OCI-LY3 (cell line): ENCODE data around the gene IQGAP2.

Experiments used
- CTCF ChIP-seq: fragments of 200-600, 300-600 bp; sonication (generic); IDR thresholded peaks from 2 replicates; pipeline ENCODE4 v1.5.1; 2014; ENCODE audit warnings: antibody characterized with exemption, low read length, low read depth
- EZH2phosphoT487 ChIP-seq: fragments of 200-600 bp; shearing (Covaris generic); IDR thresholded peaks from 2 replicates; pipeline ENCODE4 v1.6.1; 2018; ENCODE audit warnings: antibody characterized with exemption, mixed run types, low read depth

DNA sequence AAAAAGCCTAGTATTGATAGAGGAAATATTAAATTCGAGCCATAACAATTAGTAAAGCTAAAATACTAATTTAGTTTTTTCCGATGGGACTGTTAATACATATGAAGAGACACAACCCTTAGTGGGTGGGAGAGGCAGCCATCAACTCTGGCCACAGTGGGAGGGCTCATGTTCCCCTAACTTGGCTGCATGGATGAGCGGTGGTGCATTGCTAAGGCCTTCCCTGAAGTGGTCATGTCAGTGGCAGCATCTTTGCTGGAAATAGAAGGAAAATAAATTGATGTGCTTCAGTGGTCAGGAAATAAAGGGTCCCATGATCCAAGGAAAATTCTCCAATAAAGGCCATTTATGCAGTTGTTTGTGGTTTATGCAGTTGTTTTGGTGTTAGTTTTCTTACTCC lies 254.0 kb downstream of the IQGAP2 start:
- TF ChIP-seq EZH2phosphoT487, result no peak
- TF ChIP-seq CTCF, result no peak
